Kidney (tissue), 14 donors: ENCODE measurements around the gene DNAAF8. TPM values are rescaled to one million over a fixed set of nuclear protein-coding genes. Genes with fewer than 3 reads are reported as not detected.

Source experiments
- DNase-seq, 5 donors: peaks; one replicate each; pipeline ENCODE4 v3.0.0-alpha.2; 2013 to 2020
- FAIRE-seq: peaks from 2 replicates; lab custom pipeline; 2012; peaks lifted over from hg19 to GRCh38; lab: Jason Lieb, UNC
- H3K27ac ChIP-seq, 2 donors: one replicate each; pipeline ENCODE4 v1.7.0; 2013; ENCODE audit warnings: low read depth in 2 of 2, low read length in 2 of 2, inconsistent platforms in 1 of 2
- H3K27me3 ChIP-seq: one replicate; pipeline ENCODE4 v1.7.1; 2013; ENCODE audit warnings: low read length, inconsistent platforms; ENCODE audit not compliant: control insufficient read depth, insufficient read depth
- H3K36me3 ChIP-seq, 3 donors: one replicate each; pipeline versions ENCODE4 v1.7.0 to v1.7.1; 2013; ENCODE audit warnings: low read length in 3 of 3, control low read depth in 1 of 3, inconsistent platforms in 1 of 3; ENCODE audit not compliant: insufficient read depth in 3 of 3, control insufficient read depth in 2 of 3
- H3K4me1 ChIP-seq, 3 donors: one replicate each; pipeline versions ENCODE4 v1.7.0 to v1.7.1; 2013; ENCODE audit warnings: low read length in 3 of 3, inconsistent platforms in 1 of 3, low read depth in 1 of 3; ENCODE audit not compliant: control insufficient read depth in 2 of 3, insufficient read depth in 2 of 3
- H3K4me3 ChIP-seq, 3 donors: one replicate each; pipeline versions ENCODE4 v1.7.0 to v1.8.1; 2013; ENCODE audit warnings: low read length in 3 of 3, control low read depth in 1 of 3, inconsistent platforms in 1 of 3
- H3K9ac ChIP-seq, 3 donors: one replicate each; pipeline versions ENCODE4 v1.7.0 to v1.7.1; 2013; ENCODE audit warnings: low read length in 3 of 3, control low read depth in 1 of 3, inconsistent platforms in 1 of 3
- H3K9me3 ChIP-seq, 3 donors: one replicate each; pipeline versions ENCODE4 v1.7.0 to v1.7.1; 2013; ENCODE audit warnings: low read length in 3 of 3, control low read depth in 1 of 3, inconsistent platforms in 1 of 3; ENCODE audit not compliant: control insufficient read depth in 2 of 3, insufficient read depth in 1 of 3
- intact Hi-C: fragments of 100-400 bp; cut with DNase I; formaldehyde crosslinking; loops from one replicate; pipeline ENCODE4 v1.11.1; 2022
- polyA plus RNA-seq: library from polyadenylated mRNA; stranded (reverse); fragments of 350-450 nt; fragmentation: Illumina TruSeq; extraction: RNeasy Lipid Tissue Mini Kit (QIAGEN cat#74804); gene quantifications from one replicate; pipeline ENCODE4 v1.2.3, GENCODE V29; 2014; ENCODE audit warnings: low read depth, low replicate concordance; ENCODE audit not compliant: insufficient read depth
- total RNA-seq: library from RNA; stranded (reverse); fragmentation: NEBNext Ultra II Directional; extraction: Animal tissue kit (Norgen Biotek cat#: 25700); gene quantifications from one replicate; pipeline ENCODE4 v1.2.1, GENCODE V29; 2021
- TF ChIP-seq, protein P1 (sequence below): IDR thresholded peaks from 3 replicates; pipeline ENCODE4 v1.5.1; 2012; ENCODE audit warnings: mild to moderate bottlenecking, moderate library complexity, borderline replicate concordance; ENCODE audit not compliant: insufficient read depth; ENCODE audit errors: extremely low read depth
- donor health status: control.
- donor health status: control.
- donor health status: control.
- donor health status: control.
- donor health status: control.
- donor health status: DM: yes; HTN: yes; CAD: no.
- donor health status: Normal renal cell carcinoma (clear cell type).

Gene DNAAF8
- total and polyA plus RNA-seq, 2 donors from 2014 or later: 1.8 to 4.0 TPM

DNA sequence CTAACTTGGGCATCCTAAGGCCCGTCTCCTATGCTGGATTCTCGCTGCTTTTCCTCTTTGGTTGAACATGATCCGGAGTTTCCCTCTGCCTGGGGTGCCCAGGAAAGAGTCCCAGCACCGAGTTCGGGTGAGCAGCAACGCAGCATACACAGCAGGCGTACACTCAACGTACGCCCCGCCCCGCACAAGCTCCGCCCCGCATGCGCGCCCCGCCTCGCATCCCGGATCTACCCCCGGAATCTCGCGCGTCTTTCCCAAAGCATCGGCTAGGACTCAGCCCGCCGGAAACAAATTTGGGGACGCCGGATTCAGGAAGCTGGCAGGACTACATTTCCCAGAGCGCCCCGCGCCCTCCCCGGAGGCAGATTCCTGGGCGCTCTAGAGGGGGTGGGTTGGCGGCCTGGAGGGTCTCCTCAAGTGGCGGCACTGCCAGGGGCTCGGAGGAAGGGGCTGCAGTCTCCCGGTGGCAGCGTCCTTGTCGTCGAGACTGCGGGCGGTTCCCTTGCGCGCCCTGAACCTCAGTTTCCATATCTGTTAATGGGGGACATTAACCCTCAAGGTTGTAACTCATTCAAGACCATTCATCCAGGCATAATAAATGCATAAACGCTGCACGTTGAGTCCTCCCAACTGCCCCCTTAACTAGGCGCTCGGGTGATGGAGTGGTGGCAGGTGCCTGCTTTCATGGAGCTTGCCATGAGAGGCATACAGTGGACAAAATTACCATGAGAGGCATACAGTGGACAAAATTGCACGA, 34.4 kb downstream of the DNAAF8 start:
- TF ChIP-seq, protein P1, sequence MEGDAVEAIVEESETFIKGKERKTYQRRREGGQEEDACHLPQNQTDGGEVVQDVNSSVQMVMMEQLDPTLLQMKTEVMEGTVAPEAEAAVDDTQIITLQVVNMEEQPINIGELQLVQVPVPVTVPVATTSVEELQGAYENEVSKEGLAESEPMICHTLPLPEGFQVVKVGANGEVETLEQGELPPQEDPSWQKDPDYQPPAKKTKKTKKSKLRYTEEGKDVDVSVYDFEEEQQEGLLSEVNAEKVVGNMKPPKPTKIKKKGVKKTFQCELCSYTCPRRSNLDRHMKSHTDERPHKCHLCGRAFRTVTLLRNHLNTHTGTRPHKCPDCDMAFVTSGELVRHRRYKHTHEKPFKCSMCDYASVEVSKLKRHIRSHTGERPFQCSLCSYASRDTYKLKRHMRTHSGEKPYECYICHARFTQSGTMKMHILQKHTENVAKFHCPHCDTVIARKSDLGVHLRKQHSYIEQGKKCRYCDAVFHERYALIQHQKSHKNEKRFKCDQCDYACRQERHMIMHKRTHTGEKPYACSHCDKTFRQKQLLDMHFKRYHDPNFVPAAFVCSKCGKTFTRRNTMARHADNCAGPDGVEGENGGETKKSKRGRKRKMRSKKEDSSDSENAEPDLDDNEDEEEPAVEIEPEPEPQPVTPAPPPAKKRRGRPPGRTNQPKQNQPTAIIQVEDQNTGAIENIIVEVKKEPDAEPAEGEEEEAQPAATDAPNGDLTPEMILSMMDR: no peak
- Histone ChIP-seq H3K4me1 (peaks cover 0 to 16% (median 4%) of the 10 kb centered on the region in 3 donors), H3K27ac (peak overlapping the region; percentile 87 to 89), H3K9ac (peak overlapping the region; percentile 17 to 85 (median 50)), H3K27me3 (no peaks in the 10 kb centered on the region), H3K36me3 (peaks cover 0 to 4% (median 2%) of the 10 kb centered on the region in 3 donors), H3K9me3 (no peaks in the 10 kb centered on the region), H3K4me3 (peak overlapping the region; percentile 66 to 93 (median 79))
- intact Hi-C loops: no loop called here
- DNase-seq: peak; percentile 97 to 99 (median 98)
- peak; percentile 11 for FAIRE-seq

DNA sequence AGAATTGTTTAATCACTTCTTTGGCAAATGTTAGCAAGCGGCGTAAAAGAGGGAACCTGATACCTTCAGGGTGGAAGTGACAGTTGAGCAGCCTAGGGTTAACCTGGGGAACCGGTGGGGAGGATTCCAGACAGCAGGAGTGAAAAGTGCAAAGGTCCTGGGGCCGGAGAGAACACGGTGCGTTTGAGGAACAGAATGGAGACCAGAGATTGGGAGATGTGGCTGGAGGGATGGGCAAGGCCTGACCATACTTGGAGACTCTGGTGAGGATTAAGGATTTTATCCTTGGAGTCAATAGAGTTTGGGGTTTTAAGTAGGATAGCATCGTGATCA, 34.9 kb downstream of the DNAAF8 start:
- Histone ChIP-seq H3K4me1 (peaks cover 0 to 16% (median 4%) of the 10 kb centered on the region in 3 donors), H3K9ac (peak overlapping the region in 1 of 3 donors; percentile 68), H3K4me3 (peak overlapping the region; percentile 46 to 79 (median 76)), H3K36me3 (no peaks in the 10 kb centered on the region), H3K9me3 (no peaks in the 10 kb centered on the region), H3K27ac (peak overlapping the region in 1 of 2 donors; percentile 89), H3K27me3 (no peaks in the 10 kb centered on the region)
- TF ChIP-seq, protein P1: no peak
- DNase-seq (peak in 3 of 5 donors; percentile 21 to 55 (median 22)), FAIRE-seq (no peak)
- intact Hi-C loops: no loop called here

DNA sequence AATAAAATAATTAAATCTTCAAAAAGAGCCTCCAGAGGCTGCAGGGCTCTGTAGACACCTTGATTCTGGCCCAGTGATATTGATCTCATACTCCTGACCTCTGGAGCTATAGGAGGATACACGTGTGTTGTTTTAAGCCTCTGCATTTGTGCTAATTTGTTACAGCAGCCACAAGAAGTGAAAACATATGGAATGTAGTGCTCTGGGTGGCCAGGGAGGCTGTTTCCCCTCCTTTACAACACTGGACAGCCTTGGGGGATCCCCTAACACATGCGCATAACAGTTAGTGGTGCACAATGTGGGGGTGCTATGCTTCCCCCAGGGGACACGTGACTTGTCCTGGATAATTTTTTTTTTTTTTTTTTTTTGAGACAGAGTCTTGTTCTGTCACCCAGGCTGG, 37.3 kb downstream of the DNAAF8 start:
- no peak overlapping the region for H3K9ac ChIP-seq
- no peaks in the 10 kb centered on the region for H3K9me3 ChIP-seq
- H3K27ac ChIP-seq: no peak overlapping the region
- no peaks in the 10 kb centered on the region for H3K27me3 ChIP-seq
- intact Hi-C loops: no loop called here
- TF ChIP-seq, protein P1: no peak
- no peak for FAIRE-seq
- no peak for DNase-seq
- peaks cover 0 to 4% (median 3%) of the 10 kb centered on the region in 3 donors for H3K4me1 ChIP-seq
- no peaks in the 10 kb centered on the region for H3K36me3 ChIP-seq
- no peak overlapping the region for H3K4me3 ChIP-seq
